Left colon (tissue), 2 donors: ENCODE results near the gene DCUN1D2. TPM values are rescaled to one million over a fixed set of nuclear protein-coding genes. Genes with fewer than 3 reads are reported as not detected.

ENCODE experiments used
- ATAC-seq: fragments of 200-7000 bp; cut with Tn5 transposase; one replicate; pipeline ENCODE4 v1.9.1; 2020; ENCODE audit warnings: mild to moderate bottlenecking, moderate library complexity
- DNase-seq, 2 donors: peaks; one replicate each; pipeline ENCODE4 v3.0.0-alpha.2; 2020
- intact Hi-C, 2 donors: fragments of 100-400 bp; cut with DNase I in 1 of 2; cut with micrococcal nuclease in 1 of 2; formaldehyde crosslinking; loops; one replicate each; pipeline versions ENCODE4 v1.11.2 to v1.14.0; 2022; cut with DNase I, micrococcal nuclease
- long read RNA-seq: library from polyadenylated mRNA; unstranded; transcript quantifications from one replicate; pipeline ENCODE4 v2.0.0, GENCODE V29; 2021
- total RNA-seq, 2 donors: library from RNA; stranded (reverse); fragmentation: NEBNext Ultra II Directional; extraction: Animal tissue kit (Norgen Biotek cat#: 25700); gene quantifications; one replicate each; pipeline ENCODE4 v1.2.1, GENCODE V29; 2021
- donor health status: DM: no; HTN: no; CAD: no.
- donor health status: DM: yes; HTN: yes; CAD: no.

The DCUN1D2 gene
- total RNA-seq = 10 to 100 TPM; 18.2 to 22.7 TPM
- long read RNA-seq, partial matches to known transcripts = 2 of 13 reads
- long read RNA-seq, other reads (novel, unspliced or antisense) = 8 of 13 reads

DNA sequence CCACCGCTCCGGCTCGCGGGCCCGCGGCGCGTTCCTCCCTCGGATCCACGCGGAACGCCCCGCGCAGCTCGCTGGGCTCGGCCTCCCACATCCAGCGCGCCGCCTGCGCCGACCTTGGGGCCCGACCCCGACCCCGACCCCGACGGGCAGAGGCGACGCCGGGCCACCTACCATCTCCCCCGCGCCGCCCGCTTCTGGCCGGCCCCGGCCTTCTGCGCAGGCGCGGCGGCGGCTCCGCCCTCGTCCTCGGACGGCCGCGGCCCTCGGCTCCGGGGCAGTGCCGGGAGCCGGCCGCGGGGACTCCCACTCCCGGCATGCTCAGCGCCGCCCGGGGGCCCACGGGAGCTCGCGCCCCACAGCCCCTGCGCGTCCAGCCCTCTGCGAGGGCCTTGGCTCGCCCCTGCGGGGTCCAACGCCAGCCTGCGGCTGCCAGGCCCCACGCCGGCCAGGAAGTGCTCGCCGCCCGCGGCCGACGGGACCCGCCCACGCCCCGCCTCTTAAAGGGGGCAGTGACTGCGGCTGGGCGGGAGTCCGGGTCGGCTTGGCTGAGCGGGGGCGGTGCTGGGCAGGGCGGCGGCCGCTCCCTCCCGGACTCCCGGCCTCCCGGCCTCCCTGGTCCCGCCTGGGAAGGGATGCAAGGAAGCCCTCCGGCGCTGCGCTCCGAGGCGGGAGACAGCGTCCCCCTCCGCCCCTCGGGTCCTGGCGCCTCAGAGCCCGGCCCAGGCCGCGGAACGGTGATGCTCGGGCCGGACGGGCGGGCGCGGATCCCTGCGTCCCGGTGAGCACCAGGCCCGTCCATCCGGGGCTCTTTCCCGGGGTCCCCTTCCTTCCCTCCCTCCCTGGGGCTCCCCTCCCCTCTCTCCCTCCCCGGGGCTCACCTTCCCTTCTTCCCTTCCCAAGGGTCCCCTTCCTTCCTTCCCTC lies at the start of gene DCUN1D2:
Gene DCUN1D2 (minus strand): TSS at position 216 of the 922 bp plus-strand sequence. CDS start 42 bp downstream, at position 174.
- intact Hi-C loops = no loop called here
- DNase-seq (peak; percentile 90 to 94), ATAC-seq (peak; percentile 81)

DNA sequence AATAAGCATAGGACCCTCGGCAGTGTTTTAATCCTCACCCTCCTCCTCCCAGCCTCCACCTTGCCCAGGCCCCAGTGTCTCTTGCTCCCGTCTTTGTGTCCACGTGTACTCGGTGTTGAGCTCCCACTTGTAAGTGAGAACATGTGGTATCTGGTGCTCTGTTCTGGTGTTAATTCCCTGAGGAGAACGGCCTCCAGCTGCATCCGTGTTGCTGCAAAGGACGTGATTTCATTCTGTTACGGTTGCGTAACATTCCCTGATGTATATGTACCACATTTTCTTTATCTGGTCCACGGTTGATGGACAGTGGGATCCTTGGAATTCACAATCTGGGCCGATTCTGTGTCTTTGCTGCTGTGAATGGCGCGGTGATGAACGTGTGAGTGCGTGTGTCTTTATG lies 49.3 kb upstream of the DCUN1D2 start:
- DNase-seq = no peak
- intact Hi-C loops = no loop called here
- no peak for ATAC-seq

DNA sequence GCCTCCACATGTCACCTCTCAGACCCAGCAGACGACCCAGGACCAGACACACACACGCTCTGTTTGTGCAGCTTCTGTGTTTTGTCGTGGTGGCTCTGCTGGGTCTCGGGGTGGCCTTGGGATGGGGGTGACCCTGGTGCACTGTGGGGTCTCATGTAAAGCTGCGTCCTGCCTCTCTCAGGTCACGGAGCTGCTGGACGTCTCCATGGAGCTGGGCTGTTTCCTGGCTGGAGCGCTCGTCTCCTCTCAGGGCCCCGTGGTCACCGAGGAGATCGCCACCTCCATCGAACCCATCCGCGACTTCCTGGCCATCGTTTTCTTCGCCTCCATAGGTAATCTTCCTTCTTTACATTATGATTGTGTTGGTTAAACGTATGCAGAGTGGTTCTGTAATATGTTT lies 48.7 kb upstream of the DCUN1D2 start:
- no peak for DNase-seq
- ATAC-seq = no peak

DNA sequence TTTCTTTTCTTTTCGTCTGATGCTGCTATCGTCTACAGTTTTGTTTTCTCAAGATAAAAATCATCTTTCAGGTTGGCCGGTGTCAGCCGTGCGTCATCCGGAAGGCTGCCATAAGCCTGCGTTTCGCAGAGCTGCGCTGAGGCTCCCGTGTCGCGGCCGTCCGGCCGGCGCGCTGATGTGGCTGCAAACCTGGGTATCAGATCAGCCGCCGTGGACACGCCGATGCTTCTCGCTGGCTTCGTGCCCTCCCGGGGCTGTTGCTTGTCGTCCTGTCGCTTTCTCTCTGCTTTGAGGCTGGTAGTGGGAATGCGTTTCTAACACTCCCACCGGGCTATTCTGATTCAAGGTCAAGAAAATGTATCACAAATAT lies 48.2 kb upstream of the DCUN1D2 start:
- DNase-seq = no peak
- ATAC-seq = no peak
- intact Hi-C loops = no loop called here

More for the DNA sequence above, 48.7 kb upstream of the DCUN1D2 start:
- intact Hi-C loops = no loop called here

DNA sequence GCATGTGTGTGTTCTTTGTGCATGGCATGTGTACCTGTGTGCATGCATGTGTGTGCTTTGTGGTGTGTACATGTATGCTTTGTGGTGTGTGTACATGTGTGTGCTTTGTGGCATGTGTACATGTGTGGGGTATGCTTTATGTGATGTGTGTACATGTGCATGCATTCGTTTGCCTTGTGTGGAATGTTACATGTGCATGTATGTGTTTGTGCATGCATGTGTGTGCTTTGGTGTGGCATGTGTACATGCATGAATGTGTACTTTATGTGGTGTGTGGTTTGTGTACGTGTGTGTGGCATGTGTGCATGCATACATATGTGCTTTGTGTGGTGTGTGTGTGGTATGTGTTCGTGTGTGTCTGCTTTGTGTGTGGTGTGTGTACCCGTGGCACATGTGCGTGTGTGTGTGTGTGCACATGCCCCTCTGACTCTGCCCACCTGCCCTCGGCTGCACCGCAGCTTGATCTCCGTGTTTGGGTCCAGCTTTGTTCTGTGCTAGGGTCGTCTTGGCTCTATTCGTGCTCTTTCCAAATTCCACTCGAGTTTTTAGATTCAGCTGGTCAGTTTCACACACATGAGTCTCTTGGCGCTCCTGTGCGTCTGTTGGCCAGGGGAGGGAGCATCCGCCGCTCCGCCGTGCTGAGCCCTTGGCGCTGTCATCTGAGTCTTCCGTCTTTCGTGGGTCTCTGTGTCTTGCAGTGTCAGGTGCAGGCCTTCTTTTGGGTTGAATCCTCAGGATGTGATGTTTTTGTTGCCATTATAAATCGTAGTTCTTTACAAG lies 47.6 kb upstream of the DCUN1D2 start:
- intact Hi-C loops = no loop called here
- ATAC-seq (no peak), DNase-seq (no peak)

DNA sequence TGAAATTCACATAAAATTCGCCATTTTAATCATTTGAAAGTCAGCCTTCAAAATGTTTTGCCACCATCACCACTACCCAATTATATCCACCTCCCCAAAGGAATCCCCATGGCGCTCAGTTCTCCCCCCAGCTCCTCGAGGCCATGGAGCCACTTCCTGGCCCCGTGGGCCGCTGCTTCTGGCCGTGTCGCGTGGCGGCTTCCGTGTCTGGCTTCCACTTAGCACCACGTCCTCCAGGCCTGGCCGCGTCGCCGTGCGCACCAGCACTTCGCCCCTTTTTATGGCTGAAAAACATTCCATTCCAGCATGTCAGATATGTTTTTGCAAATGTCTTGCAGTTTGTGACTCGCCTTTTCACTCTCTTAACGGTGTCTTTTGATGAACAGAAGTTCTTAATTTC lies 46.7 kb upstream of the DCUN1D2 start:
- DNase-seq = no peak
- intact Hi-C loops = no loop called here
- no peak for ATAC-seq

DNA sequence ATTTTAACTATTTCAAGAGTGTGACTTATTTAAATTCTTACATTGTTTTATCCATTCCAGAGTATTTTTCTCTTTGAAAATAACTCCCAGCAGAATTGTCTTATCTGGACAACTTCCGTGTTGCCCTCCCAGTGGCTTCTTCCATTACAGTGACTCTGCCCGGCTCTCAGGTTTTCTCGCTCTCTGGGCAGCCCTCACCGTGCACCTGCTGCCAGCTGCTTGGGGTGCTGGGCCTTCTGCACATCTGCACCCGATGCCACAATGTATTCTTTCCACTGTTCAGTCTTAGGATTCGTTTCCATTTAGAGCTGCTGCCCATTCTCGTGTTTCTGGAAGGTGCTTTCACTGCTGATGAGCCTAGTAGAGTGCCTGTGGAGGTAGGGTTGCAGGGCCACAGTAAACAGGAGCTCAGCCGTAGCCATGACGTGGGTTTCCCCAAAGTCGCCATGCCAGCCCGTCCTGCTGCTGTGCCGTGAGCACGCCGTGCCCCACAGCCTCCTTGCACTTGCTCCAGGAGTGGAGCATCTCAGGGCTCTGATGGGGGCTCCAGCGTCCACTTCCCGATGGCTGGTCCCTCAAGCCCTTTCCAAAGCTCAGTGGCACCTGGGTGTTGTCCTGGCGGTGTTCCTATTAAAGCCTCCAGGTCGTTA lies 46.1 kb upstream of the DCUN1D2 start:
- intact Hi-C loops = no loop called here
- DNase-seq (no peak), ATAC-seq (no peak)

DNA sequence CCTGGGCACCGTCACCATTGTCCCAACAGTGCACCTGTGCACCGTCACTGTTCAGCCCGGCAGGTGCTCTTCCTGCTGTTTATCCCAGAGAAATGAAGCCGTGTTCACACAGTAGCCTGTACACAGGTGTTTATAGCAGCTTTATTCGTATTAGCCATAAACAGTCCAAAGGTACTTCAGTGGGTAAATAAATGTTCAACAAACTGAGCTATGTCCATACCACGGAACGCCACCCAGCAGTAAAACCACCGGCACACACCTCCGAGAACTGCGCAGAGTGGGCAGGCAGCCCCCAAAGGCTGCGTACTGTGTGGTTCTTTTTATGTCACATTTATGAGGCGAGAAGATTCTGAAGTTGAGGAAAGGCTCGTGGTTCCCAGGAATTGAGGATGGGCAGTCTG lies 44.9 kb upstream of the DCUN1D2 start:
- peak; percentile 42 to 53 for DNase-seq
- intact Hi-C loops = no loop called here
- peak; percentile 94 for ATAC-seq

DNA sequence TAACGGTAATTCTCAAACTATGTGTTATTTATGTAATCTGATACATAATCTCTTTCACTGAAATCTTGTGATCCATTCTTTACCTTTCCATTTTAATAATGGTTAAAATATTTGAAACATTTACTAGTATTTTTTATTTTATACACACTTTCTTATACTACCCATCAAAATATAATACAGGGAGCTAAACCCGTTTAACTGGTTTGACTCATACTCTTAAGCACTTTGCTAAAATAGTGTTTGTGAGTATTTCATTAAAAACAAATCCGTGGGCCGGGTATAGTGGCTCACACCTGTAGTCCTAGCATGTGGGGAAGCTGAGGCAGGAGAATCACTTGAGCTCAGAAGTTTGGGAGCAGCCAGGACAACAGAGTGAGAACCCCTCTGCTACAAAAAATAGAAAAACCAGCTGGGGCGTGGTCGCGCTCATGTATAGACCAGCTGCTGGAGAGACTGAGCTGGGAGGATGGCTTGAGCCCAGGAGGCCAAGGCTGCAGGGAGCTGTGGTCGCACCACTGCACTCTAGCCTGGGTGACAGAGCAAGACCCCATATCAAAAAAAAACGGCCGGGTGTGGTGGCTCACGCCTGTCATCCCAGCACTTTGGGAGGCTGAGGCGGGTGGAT lies 43.8 kb upstream of the DCUN1D2 start:
- ATAC-seq = no peak
- intact Hi-C loops = no loop called here
- peak in 1 of 2 donors; percentile 14 for DNase-seq

DNA sequence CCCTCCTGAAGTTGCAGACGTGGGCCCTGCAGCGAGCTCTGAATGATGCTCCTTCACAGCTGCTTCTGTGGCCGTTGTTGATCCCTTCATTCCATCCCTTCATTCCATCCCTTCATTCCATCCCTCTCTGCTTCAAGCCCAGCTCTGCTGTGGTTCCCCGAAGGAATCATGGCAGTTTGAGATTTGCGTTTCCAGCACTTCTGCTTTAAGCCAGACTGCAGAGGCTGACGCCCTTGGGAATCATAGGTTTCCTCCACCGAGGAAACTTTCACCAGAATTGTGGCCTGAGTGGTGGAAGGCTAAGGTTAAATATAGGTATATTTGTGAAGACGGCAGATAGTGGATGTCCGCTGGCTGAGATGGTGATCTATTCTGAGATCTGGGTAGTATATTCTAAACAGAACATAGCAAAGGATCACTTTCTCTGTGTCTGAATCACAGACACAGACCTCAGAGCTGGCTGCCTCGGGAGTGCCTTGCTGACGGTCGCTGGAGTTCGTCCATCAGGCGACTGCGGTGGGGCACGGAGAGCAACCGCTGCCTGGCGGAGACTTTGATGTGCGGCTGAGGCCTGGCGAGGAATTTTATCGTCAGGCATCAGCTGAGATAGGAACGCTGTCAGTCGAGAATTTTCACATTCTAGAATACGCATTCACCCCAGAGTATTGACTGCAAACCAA lies 42.8 kb upstream of the DCUN1D2 start:
- ATAC-seq = no peak
- no peak for DNase-seq
- intact Hi-C loops = no loop called here

DNA sequence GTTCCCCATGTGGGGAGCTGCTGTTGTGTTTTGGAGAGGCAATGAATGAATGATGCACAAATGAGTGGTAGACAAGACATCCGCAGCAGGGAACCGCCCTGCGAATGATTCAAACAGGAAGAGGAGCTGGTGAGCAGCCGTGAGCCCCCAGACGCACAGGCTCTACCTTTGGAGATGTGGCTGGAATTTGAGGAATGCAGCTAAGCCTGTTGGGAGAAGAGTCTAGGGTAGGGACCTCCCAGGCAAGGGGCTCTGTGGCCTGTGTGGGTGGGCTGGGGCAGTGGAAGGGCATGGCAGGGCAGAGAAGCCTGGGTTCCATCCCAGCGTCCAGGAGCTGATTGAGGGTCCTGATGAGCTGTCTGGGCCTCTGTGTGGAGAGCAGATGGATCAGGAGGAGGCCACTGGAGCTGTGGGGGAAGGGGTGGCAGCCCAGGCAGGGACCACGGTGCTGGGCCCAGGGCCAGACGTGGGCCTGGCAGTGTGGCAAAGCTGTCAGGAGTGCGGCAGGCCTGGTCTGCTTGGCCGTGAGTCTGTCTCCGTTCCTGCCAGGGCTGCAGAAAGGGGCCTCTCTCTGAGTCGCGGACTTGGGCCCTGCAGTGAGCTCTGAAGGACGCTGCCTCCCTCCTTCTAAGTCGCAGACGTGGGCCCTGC lies 41.8 kb upstream of the DCUN1D2 start:
- ATAC-seq = no peak
- no peak for DNase-seq
- intact Hi-C loops = no loop called here

DNA sequence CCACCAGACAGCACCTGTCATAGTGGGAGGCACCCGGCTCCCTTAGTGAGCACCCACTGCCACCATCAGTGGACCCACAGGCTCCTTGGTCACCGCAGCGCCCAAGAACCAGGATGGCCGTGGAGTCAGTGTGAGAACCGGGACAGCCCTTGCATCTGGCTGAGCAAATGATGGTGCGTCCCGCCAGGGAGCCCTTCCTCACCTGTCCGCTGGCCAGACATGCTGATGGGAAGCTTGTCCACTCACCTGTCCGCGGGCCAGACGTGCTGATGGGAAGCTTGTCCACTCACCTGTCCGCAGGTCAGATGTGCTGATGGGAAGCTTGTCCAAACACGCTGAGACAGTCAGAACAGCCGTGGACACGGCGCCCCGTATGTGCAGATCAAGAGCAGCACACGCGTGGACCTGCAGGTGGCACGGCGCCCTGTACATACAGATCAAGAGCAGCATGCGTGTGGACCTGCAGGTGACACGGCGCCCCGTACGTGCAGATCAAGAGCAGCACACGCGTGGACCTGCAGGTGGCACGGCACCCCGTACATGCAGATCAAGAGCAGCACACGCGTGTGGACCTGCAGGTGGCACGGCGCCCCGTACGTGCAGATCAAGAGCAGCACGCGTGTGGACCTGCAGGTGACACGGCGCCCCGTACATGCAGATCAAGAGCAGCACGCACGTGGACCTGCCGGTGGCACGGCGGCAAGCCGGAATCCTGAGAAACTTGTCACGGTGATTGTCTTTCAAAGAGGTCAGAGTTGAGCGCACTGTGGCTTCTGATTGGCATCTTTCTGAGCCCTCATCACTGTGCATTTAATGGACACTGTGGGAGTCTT lies 40.7 kb upstream of the DCUN1D2 start:
- intact Hi-C loops = no loop called here
- no peak for DNase-seq
- ATAC-seq = no peak

DNA sequence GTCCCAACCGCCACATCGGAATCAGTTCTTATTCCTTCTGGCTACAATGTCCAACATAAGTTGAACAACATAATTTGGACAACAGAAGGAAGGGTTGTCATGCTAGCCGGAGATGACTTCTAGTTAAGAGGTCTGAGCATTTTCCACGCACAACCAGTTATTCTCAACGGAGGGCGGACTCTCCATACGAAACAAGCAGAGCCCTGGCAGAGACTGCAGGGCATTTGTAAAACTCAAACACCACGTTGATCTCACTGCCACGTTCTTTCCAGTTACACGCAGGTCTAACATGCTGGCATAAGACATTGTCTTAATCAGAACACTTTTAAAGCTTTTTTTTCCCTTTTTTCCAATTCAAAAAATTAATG lies 38.3 kb upstream of the DCUN1D2 start:
- intact Hi-C loops = no loop called here
- no peak for DNase-seq
- no peak for ATAC-seq

DNA sequence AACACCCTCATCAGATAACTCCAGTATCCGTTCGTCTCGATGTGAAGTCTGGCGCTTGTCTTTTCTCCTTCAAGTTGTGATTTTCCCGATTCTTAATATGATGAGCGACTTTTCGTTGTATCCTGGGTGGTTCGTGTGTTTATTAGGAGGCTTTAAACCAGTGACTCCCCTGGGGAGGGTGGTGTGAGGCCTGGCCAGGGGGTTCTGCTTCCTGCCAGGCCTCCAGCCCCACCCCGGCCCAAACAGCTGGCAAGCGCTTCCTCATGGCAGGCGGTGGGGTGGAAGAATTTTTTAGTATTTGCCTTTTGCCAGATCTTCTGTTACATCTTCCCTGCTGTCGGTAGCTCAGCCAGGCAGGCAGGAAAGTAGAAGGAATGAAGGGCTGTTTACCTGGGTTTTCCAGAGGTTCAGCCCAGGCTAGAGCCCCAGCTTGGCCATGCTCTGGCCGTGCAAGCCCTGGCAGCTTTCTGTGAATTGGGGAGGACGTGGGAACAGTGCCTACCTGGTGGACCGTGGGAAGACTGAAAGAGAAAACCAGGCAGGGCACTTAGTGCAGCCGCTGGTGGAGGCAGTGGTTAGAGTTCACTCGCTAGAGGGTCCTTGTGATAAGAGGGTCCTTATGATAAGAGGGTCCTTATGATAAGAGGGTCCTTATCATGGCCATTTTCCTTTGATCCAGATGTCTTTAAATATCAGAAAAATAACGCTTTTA lies 37.7 kb upstream of the DCUN1D2 start:
- intact Hi-C loops = no loop called here
- ATAC-seq (no peak), DNase-seq (no peak)

DNA sequence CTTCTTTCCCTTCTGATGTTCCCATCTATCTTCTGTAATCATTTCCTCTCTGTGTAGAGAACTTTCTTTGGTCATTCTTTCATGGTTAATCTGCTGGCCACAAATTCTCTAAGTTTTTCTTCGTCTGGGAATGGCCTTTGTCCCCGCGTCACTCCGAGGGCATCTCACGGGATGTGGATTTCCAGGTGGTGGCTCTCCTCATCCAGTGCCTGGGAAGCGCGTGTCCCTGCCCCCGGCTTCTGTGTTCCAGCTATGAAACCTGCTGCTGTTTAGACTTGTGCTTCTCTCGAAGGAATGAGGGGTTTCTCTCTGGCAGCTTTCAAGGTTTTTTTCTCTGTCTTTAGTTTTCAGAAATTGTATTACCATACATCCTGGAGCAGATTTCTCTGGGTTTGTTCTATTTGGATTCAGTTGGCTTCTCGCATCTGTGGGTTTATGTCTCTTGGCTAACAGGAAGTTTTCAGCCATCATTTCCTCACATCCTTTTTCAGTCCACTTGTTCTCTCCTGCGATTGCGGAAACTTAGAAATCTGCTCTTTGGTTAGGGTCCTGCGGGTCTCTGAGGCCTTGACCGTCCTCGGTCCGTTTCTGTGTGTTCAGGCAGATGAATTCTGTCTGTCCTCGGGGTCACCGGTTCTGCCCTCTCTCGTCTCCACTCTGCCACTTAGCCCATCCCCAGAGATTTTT lies 36.9 kb upstream of the DCUN1D2 start:
- intact Hi-C loops = no loop called here
- DNase-seq = no peak
- no peak for ATAC-seq
